Measurements from ENCODE around the gene APOO.
"Not testable (repeated sequence)": the region's sequence is repeated elsewhere in the genome, so short reads cannot be mapped to it uniquely, and the experiment has no call there.

Gene APOO

DNA sequence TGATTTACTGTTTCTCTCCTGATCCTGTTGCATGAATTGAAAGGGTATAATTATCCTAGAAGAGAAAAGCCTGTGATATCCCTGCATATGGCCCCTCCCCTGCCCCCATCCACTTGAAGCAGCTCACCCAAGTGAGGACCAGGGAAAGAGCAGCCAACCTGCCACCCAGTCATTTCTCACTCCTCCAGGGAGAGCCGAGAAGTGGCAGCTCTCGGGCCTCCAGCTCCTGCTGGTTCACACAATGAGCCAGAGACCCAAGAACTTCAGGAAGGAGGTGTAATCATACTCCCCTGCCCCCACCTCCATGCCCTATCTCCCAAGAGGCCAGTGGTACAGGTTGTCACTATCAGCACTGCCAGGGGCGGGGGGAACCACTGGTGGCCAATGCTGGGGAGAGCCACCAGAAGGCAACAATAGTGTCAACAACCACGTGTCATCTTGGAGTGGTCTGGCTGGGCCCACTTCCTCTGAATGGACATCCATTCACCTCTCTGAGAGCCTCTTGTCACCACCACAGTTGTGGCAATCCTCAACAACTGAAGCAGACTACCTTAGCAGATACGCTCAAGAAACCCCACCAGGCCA, 42.9 kb downstream of the APOO start:
- no peak for DNase-seq (ENCODE audit: extremely low spot score, insufficient read length, low read depth)
- FAIRE-seq: no peak

DNA sequence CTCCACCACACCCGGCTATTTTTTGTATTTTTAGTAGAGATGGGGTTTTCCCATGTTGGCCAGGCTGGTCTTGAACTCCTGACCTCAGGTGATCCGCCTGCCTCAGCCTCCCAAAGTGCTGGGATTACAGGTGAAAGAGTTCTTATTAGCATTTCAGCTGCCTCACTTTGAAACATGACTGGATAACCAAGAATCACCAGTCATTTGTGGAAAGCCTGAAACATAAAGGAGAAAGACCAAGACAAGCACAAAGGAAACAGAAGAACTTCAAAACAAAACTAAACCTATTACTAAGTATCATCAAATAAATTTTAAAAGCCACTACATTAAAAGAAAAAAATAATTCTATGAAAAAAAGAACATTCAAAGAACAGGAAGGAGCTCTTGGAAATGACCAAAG, 45.8 kb downstream of the APOO start:
- not testable (repeated sequence) for FAIRE-seq; DNase-seq (ENCODE audit: extremely low spot score, insufficient read length, low read depth)

DNA sequence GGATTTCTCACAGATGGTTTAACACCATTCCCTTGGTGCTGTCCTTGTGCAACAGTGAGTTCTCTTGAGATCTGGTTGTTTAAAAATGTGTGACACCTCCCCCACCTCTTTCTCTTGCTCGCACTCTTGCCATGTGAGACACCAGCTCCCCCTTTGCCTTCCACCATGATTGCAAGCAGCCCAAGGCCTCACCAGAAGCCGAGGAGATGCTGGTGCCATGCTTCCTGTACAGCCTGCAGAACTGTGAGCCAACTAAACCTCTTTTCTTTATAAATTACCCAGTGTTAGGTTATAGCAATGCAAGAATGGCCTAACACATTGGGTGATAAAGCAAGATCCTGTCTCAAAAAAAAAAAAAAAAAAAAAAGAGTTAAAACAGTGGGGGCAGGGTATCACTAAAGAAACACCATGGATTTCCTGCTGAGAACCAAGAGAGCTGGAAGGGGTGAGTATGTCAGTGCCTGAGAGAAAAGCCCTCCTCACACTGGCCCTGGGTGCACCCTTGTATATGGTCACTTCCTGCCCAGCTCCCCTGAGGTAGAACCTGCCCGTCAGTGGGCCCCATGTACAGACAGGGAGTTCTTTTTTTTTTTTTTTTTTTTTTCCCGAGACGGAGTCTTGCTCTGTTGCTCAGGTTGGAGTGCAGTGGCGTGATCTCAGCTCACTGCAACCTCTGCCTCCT, 46.4 kb downstream of the APOO start:
- DNase-seq (ENCODE audit: extremely low spot score, insufficient read length, low read depth): no peak
- FAIRE-seq: no peak

DNA sequence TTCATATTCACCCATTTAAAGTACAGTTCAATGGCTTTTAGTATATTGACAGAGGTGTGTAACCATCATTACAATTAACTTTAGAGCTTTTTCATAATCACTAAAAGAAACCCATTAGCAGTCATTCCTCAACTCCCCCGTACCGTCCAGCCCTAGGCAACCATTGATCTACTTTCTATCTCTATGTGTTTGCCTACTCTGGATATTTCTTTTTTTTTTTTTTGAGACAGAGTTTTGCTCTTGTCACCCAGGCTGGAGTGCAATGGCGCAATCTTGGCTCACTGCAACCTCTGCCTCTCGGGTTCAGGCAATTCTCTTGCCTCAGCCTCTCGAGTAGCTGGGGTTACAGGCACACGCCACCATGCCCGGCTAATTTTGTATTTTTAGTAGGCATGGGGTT, 48.5 kb downstream of the APOO start:
- DNase-seq (ENCODE audit: extremely low spot score, insufficient read length, low read depth); FAIRE-seq: not testable (repeated sequence)

DNA sequence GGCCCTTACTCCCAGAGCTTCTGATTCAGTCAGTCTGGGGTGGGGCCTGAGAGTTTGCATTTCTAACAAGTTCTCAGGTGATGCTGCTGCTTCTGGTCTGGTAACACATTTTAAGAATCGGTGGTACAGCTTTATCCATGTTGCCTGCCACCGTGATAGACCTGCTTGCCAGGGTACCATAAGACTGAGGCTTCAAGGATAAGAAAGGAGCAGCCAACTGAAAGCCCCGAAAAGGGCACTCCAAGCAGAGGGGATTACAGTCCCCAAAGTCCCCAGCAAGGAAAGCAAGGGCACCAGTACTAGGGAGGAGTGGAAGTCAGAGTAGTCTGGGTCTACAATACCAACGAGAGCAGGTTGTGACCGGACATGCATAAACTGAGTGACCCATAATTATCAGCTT, 49.8 kb downstream of the APOO start:
- DNase-seq (ENCODE audit: extremely low spot score, insufficient read length, low read depth): no peak
- no peak for FAIRE-seq

DNA sequence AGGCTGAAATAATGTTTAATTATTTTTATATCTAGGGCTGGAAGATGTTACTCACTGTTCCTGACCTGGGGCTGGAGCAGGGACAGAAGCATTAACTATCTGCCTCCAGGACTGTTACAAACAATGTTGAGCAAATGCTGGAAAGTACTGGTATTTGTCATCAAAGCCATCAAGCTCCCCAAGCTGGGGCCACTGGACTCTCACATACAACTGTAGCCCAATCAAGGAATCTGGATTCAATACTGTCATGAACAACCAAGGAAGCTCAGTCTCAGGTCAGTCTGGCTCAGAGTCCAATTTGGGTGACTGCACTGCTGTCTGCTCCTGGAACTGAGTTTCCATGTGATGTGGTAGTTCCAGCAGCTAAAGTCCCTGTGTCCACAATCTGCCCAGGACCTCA, 50.4 kb downstream of the APOO start:
- DNase-seq (ENCODE audit: extremely low spot score, insufficient read length, low read depth) (no peak), FAIRE-seq (no peak)

DNA sequence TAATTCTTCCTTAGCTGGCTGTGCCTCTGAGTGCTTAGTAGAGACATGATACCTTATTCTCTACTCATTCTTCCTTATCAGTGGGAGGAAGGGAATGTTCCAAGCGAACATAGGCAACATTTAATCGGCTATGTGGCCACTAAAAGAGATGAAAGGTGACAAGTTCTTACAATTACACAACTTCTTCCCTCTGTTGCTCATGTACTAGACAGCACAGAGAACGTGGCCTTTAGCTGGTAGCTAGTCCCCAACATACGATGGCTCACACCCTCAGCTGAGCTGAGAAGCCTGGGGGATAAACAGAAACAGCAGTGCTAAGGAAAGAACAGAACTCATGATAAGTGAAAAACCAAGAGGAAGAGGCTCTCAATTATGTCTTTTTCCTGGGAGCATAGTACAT, 52.2 kb downstream of the APOO start:
- DNase-seq (ENCODE audit: extremely low spot score, insufficient read length, low read depth): no peak
- FAIRE-seq: no peak

GRCh38 chrX:23854945-23855344, 52.8 kb downstream of the APOO start:
- DNase-seq (ENCODE audit: extremely low spot score, insufficient read length, low read depth): no peak
- FAIRE-seq: no peak

DNA sequence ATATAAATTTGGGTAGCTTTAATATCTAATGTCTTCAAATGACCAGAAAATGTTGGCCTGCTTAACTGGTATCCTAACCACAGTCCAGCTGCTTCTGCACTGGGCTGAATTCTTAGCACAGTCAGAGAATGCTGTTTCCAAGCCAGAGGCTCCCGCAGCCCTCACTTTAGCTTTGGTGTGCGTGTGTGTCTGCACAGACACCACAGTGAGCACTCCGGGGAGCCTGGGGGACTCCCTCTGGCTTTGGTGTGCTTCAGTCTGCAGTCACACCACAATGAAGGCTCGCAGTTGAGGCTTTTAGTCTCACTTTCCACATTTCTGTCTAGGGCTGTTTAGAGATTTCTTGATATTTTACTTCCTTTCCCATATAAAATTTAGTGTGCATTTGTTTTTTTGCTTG, 53.6 kb downstream of the APOO start:
- DNase-seq (ENCODE audit: extremely low spot score, insufficient read length, low read depth) (no peak), FAIRE-seq (no peak)

DNA sequence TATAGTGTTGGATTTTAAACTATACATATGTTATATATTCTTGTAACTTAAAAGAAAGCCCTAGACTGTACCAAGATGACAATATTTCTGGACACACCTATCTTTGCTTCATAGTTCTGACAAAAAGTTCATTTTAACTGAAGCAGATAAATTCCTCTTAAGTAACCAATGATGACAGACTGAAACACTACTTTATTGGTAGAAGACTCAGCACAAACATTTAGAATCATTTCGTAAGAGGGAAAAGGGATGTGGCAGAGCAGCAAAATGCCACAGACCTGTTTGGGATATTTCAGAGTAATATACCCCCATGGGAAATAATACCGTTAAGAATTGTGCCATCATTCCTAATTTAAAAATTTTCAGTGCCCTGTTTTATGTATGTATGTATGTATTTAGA, 56.2 kb downstream of the APOO start:
- FAIRE-seq (no peak), DNase-seq (ENCODE audit: extremely low spot score, insufficient read length, low read depth) (no peak)

- DNase-seq (ENCODE audit: extremely low spot score, insufficient read length, low read depth) (no peak), FAIRE-seq (no peak)
Measured at GRCh38 chrX:23849241-23849640, 58.5 kb downstream of the APOO start.

- FAIRE-seq (no peak), DNase-seq (ENCODE audit: extremely low spot score, insufficient read length, low read depth) (no peak)
Measured at GRCh38 chrX:23845351-23845817, 62.4 kb downstream of the APOO start.

- FAIRE-seq (no peak), DNase-seq (ENCODE audit: extremely low spot score, insufficient read length, low read depth) (no peak)
Measured at GRCh38 chrX:23844502-23845138, 63.1 kb downstream of the APOO start.

- DNase-seq (ENCODE audit: extremely low spot score, insufficient read length, low read depth) (no peak), FAIRE-seq (no peak)
Measured at GRCh38 chrX:23841847-23842522, 65.8 kb downstream of the APOO start.

DNA sequence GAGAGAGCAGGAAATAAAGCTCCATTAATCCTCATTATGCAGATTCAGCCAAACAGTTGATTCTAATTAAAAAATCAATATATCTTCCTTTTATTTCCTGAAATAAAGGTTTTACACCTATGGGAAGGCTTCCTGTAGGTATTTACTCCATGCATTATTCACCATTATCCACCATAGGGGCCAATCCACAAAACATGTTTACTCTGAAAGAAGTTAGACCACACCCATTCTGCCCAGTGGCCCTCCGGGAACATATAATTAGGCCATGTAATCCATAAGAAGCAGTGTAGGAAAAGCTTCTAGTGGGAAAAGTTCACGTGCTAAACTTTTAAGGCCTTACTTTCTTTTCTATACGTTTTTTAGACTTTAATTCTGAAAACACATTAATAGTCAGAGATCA, 67.1 kb downstream of the APOO start:
- FAIRE-seq: no peak
- no peak for DNase-seq (ENCODE audit: extremely low spot score, insufficient read length, low read depth)

GRCh38 chrX:23838953-23839352, 68.8 kb downstream of the APOO start:
- DNase-seq (ENCODE audit: extremely low spot score, insufficient read length, low read depth) (no peak), FAIRE-seq (no peak)

DNA sequence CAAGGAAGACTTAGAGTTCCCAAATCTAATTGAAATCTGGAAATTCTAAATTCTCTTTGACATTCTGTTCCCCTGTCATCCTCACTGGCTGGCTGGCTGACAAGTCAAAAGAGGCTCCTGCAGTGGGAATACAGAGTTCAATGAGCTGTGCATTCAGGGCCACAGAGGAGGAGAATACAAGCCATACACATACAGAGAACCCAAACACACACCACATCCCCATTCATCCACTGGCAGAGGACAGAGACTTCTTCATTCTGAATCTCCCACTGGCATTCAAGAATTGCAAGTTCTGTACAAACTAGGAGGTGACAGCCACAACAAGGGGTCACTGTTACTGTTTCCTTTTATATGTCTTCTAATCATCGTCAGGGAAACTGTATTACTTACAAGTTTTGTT, 75.0 kb downstream of the APOO start:
- FAIRE-seq (no peak), DNase-seq (ENCODE audit: extremely low spot score, insufficient read length, low read depth) (no peak)

GRCh38 chrX:23828881-23829280, 78.9 kb downstream of the APOO start:
- DNase-seq (ENCODE audit: extremely low spot score, insufficient read length, low read depth) (no peak), FAIRE-seq (no peak)

GRCh38 chrX:23826653-23827052, 81.1 kb downstream of the APOO start:
- no peak for DNase-seq (ENCODE audit: extremely low spot score, insufficient read length, low read depth)
- no peak for FAIRE-seq

DNA sequence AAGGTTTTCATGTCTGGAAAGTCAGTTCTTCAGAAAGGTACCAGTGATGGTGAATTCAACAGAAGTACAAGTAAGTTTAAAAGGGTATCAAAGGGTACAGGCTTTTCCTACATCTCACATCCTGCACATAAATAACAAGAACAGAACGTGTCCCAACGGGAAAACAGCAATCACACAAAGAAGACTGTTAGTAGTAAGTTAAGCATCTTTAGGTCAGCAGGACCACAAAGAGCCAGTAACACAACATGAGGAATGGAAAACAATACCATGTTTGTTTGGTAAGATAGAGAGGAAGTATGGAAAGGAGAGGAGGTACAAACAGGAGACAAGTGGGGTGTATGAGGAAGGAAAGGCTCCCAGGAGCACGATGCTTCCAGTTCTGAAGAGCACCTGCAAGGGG, 81.5 kb downstream of the APOO start:
- DNase-seq (ENCODE audit: extremely low spot score, insufficient read length, low read depth) (no peak), FAIRE-seq (no peak)

DNA sequence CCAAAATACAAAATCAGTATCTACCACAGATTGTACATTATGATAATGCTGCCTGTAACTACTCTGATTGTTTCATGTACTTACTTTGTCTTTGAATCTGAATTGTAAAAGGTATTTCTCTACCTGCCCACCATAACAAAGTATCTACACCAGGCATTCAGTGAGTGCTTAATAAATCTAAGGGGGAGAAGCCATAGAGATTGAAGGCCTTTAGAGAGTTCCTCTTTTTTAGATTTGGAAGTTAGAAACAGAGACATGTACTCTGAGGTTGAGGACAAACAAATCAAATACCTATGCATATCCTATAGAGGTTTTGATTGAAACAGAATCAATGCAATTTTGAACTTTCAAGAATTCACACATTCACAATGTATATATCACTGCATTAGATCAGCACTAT, 82.1 kb downstream of the APOO start:
- DNase-seq (ENCODE audit: extremely low spot score, insufficient read length, low read depth) (no peak), FAIRE-seq (no peak)
